H1 (cell line): ENCODE results near the gene ISG15. TPM values are rescaled to one million over a fixed set of nuclear protein-coding genes. Genes with fewer than 3 reads are reported as not detected.

ENCODE experiments used
- CTCF ChIA-PET: fragments of 300-600 bp; sonication (Branson Sonifier 250); formaldehyde crosslinking; loops from one replicate; lab custom pipeline; 2021; ENCODE audit not compliant: partially characterized antibody; lab: Charles Lee
- POLR2A ChIA-PET: fragments of 300-600 bp; sonication (Branson Sonifier 250); formaldehyde crosslinking; loops from one replicate; lab custom pipeline; 2021; ENCODE audit warnings: inconsistent platforms; ENCODE audit not compliant: partially characterized antibody; lab: Charles Lee
- DNase-seq, 2 experiments: peaks; one replicate each; pipeline versions ENCODE4 v3.0.0 to v3.0.0-alpha.2; 2010 to 2022; ENCODE audit warnings: low spot score in 2 of 2, low read depth in 1 of 2, mixed read lengths in 1 of 2
- FAIRE-seq: peaks from 2 replicates; lab custom pipeline; 2011; peaks lifted over from hg19 to GRCh38; lab: Jason Lieb, UNC
- H2AFZ ChIP-seq: 2 replicates; pipeline ENCODE4 v1.8.1; 2012; ENCODE audit warnings: low read length, inconsistent platforms
- H2AK5ac ChIP-seq: 2 replicates; pipeline ENCODE4 v1.6.1; 2013; ENCODE audit warnings: low read depth, low read length
- H2BK120ac ChIP-seq: replicated peaks from 2 replicates; pipeline ENCODE3; 2013; ENCODE audit warnings: low read depth, low read length, inconsistent platforms
- H2BK12ac ChIP-seq: 2 replicates; pipeline ENCODE4 v1.6.1; 2013; ENCODE audit warnings: low read depth, low read length
- H2BK15ac ChIP-seq: 2 replicates; pipeline ENCODE4 v1.6.1; 2013; ENCODE audit warnings: low read length
- H2BK20ac ChIP-seq: 2 replicates; pipeline ENCODE4 v1.6.1; 2013; ENCODE audit warnings: low read length
- H2BK5ac ChIP-seq: 2 replicates; pipeline ENCODE4 v1.6.1; 2013; ENCODE audit warnings: low read depth, low read length
- H3K14ac ChIP-seq: 2 replicates; pipeline ENCODE4 v1.6.1; 2013; ENCODE audit warnings: inconsistent platforms; ENCODE audit not compliant: insufficient read length
- H3K18ac ChIP-seq: 2 replicates; pipeline ENCODE4 v1.6.1; 2013; ENCODE audit warnings: low read length; ENCODE audit errors: extremely low read depth
- H3K23ac ChIP-seq: 2 replicates; pipeline ENCODE4 v1.6.1; 2013; ENCODE audit warnings: inconsistent platforms; ENCODE audit not compliant: insufficient read length
- H3K23me2 ChIP-seq: 2 replicates; pipeline ENCODE4 v1.6.1; 2013; ENCODE audit warnings: low read depth, low read length
- H3K27ac ChIP-seq: 2 replicates; pipeline ENCODE4 v1.6.1; 2011; ENCODE audit warnings: low read depth, low read length, inconsistent platforms
- H3K27me3 ChIP-seq, 4 experiments: replicated peaks in 1 of 4; 1 replicate in 1 of 4; 2 replicates in 3 of 4; pipeline versions ENCODE4 v1.6.1 to v1.8.1; 2011 to 2013; ENCODE audit warnings: low read length in 3 of 4, mild to moderate bottlenecking in 3 of 4, inconsistent platforms in 2 of 4, mixed read lengths in 2 of 4, moderate library complexity in 1 of 4; ENCODE audit not compliant: control insufficient read depth in 3 of 4, insufficient read depth in 3 of 4; ENCODE audit errors: extremely low read depth in 1 of 4
- H3K36me3 ChIP-seq, 4 experiments: 2 replicates each; pipeline versions ENCODE4 v1.6.1 to v1.8.1; 2011 to 2013; ENCODE audit warnings: mild to moderate bottlenecking in 4 of 4, low read length in 3 of 4, moderate library complexity in 2 of 4, control low read depth in 1 of 4, inconsistent platforms in 1 of 4; ENCODE audit not compliant: insufficient read depth in 4 of 4, control insufficient read depth in 2 of 4
- H3K4ac ChIP-seq: replicated peaks from 2 replicates; pipeline ENCODE3; 2013; ENCODE audit warnings: low read length, low read depth, mixed read lengths, inconsistent platforms; ENCODE audit not compliant: insufficient read length
- H3K4me1 ChIP-seq, 4 experiments: replicated peaks in 1 of 4; 1 replicate in 1 of 4; 2 replicates in 3 of 4; pipeline versions ENCODE4 v1.6.1 to v1.8.1; 2011 to 2013; ENCODE audit warnings: low read length in 3 of 4, inconsistent platforms in 2 of 4, mixed read lengths in 1 of 4; ENCODE audit not compliant: insufficient read depth in 4 of 4, control insufficient read depth in 3 of 4
- H3K4me2 ChIP-seq, 2 experiments: 2 replicates each; pipeline versions ENCODE4 v1.6.1 to v1.8.1; 2011 to 2013; ENCODE audit warnings: low read depth in 2 of 2, low read length in 2 of 2, control low read depth in 1 of 2, inconsistent platforms in 1 of 2, mild to moderate bottlenecking in 1 of 2; ENCODE audit not compliant: insufficient read depth in 1 of 2
- H3K4me3 ChIP-seq, 4 experiments: fragments of 200-600, 300-600 bp in 1 of 4; sonication (generic), shearing (Covaris generic), sonication (Bioruptor Twin) in 1 of 4; 2 replicates each; pipeline versions ENCODE4 v1.5.1 to v1.8.1; 2011 to 2016; ENCODE audit warnings: low read length in 4 of 4, low read depth in 3 of 4, control low read depth in 2 of 4, inconsistent platforms in 2 of 4, mild to moderate bottlenecking in 2 of 4, mixed read lengths in 1 of 4, moderate library complexity in 1 of 4; ENCODE audit not compliant: insufficient read depth in 2 of 4; ENCODE audit errors: extremely low read depth in 1 of 4
- H3K56ac ChIP-seq: replicated peaks from 2 replicates; pipeline ENCODE3; 2013; ENCODE audit warnings: low read depth, mild to moderate bottlenecking, mixed read lengths, low read length, inconsistent platforms; ENCODE audit not compliant: insufficient read length
- H3K79me1 ChIP-seq: 2 replicates; pipeline ENCODE4 v1.6.1; 2013; ENCODE audit warnings: low read depth, low read length, control low read depth
- H3K79me2 ChIP-seq, 2 experiments: 2 replicates each; pipeline versions ENCODE4 v1.6.1 to v1.8.1; 2012 to 2013; ENCODE audit warnings: low read length in 2 of 2, mild to moderate bottlenecking in 2 of 2, inconsistent platforms in 1 of 2; ENCODE audit not compliant: insufficient read depth in 2 of 2, control insufficient read depth in 1 of 2
- H3K9ac ChIP-seq, 4 experiments: replicated peaks in 1 of 4; 1 replicate in 1 of 4; 2 replicates in 3 of 4; pipeline versions ENCODE4 v1.6.1 to v1.8.1; 2011 to 2013; ENCODE audit warnings: low read depth in 3 of 4, low read length in 3 of 4, control low read depth in 2 of 4, mild to moderate bottlenecking in 2 of 4, moderate library complexity in 2 of 4, inconsistent platforms in 1 of 4; ENCODE audit errors: extremely low read depth in 1 of 4
- H3K9me3 ChIP-seq, 2 experiments: 2 replicates each; pipeline versions ENCODE4 v1.6.1 to v1.8.1; 2012 to 2013; ENCODE audit warnings: mild to moderate bottlenecking in 2 of 2, moderate library complexity in 2 of 2, control low read depth in 1 of 2, inconsistent platforms in 1 of 2, low read depth in 1 of 2, low read length in 1 of 2, mixed read lengths in 1 of 2; ENCODE audit not compliant: insufficient read depth in 2 of 2
- H4K20me1 ChIP-seq, 2 experiments: replicated peaks in 1 of 2; 2 replicates each; pipeline versions ENCODE3 to v1.8.1; 2011 to 2013; ENCODE audit warnings: inconsistent platforms in 2 of 2, low read length in 2 of 2, mild to moderate bottlenecking in 1 of 2; ENCODE audit not compliant: insufficient read depth in 2 of 2, control insufficient read depth in 1 of 2
- H4K5ac ChIP-seq: 2 replicates; pipeline ENCODE4 v1.6.1; 2013; ENCODE audit warnings: low read length, low read depth, mixed read lengths, inconsistent platforms; ENCODE audit not compliant: insufficient read length
- H4K8ac ChIP-seq: 2 replicates; pipeline ENCODE4 v1.8.0; 2013; ENCODE audit warnings: mild to moderate bottlenecking, moderate library complexity, low read length, inconsistent platforms; ENCODE audit not compliant: insufficient read depth; ENCODE audit errors: extremely low read depth
- H4K91ac ChIP-seq: replicated peaks from 2 replicates; pipeline ENCODE3; 2013; ENCODE audit warnings: low read length, mixed read lengths, inconsistent platforms; ENCODE audit not compliant: insufficient read length
- BACH1 ChIP-seq: IDR thresholded peaks from 2 replicates; pipeline ENCODE4 v1.6.1; 2012; ENCODE audit warnings: low read length, improper control_type of control experiment
- CBX5 ChIP-seq: fragments of 300-800, 300-1000 bp; sonication (generic); IDR thresholded peaks from 2 replicates; pipeline ENCODE4 v1.7.1; 2016; ENCODE audit warnings: antibody characterized with exemption, low read length, low read depth
- EP300 ChIP-seq, 2 experiments: IDR thresholded peaks; 1 replicate in 1 of 2; 2 replicates in 1 of 2; pipeline ENCODE4 v1.6.1; 2011 to 2012; ENCODE audit warnings: low read depth in 2 of 2, low read length in 2 of 2, mild to moderate bottlenecking in 2 of 2, borderline replicate concordance in 1 of 2, inconsistent platforms in 1 of 2, moderate library complexity in 1 of 2
- KDM1A ChIP-seq: fragments of 200-600, 300-600 bp; sonication (generic); IDR thresholded peaks from 2 replicates; pipeline ENCODE4 v1.7.1; 2016; ENCODE audit warnings: mild to moderate bottlenecking, low read length, borderline replicate concordance
- KDM4A ChIP-seq: IDR thresholded peaks from one replicate; pipeline ENCODE4 v1.7.1; 2012; ENCODE audit warnings: low read depth, mild to moderate bottlenecking, moderate library complexity, low read length, inconsistent platforms; ENCODE audit not compliant: severe bottlenecking
- PHF8 ChIP-seq: fragments of 200-600 bp; sonication (generic); conservative IDR thresholded peaks from 2 replicates; pipeline ENCODE4 v1.7.1; 2012; ENCODE audit warnings: low read depth, mild to moderate bottlenecking, inconsistent platforms, low read length, moderate library complexity
- RFX5 ChIP-seq: IDR thresholded peaks from 2 replicates; pipeline ENCODE4 v1.6.1; 2011; ENCODE audit warnings: low read depth, low read length, improper control_type of control experiment, borderline replicate concordance
- SP4 ChIP-seq: IDR thresholded peaks from 2 replicates; pipeline ENCODE4 v1.6.1; 2012; ENCODE audit warnings: low read length, inconsistent platforms
- TAF1 ChIP-seq: IDR thresholded peaks from 2 replicates; pipeline ENCODE4 v1.6.1; 2011; ENCODE audit warnings: mild to moderate bottlenecking, low read depth, low read length
- TEAD4 ChIP-seq: IDR thresholded peaks from 2 replicates; pipeline ENCODE4 v1.6.1; 2012; ENCODE audit warnings: low read depth, low read length, inconsistent platforms, mixed read lengths
- YY1 ChIP-seq: IDR thresholded peaks from 2 replicates; pipeline ENCODE4 v1.6.1; 2011; ENCODE audit warnings: low read depth, mild to moderate bottlenecking, low read length
- WGBS, 2 experiments: shearing (Covaris generic) in 1 of 2; methylation state at CpG; one replicate each; pipeline versions ENCODE4 v1.1.6 to v1.1.7; 2013 to 2015; ENCODE audit warnings: low lambda C conversion rate in 2 of 2, mixed read lengths in 2 of 2, inconsistent platforms in 1 of 2, low coverage in 1 of 2, missing lambda C conversion rate in 1 of 2; ENCODE audit not compliant: insufficient replicate concordance in 2 of 2, insufficient coverage in 1 of 2, insufficient read length in 1 of 2; ENCODE audit errors: extremely low coverage in 1 of 2, missing lambda C conversion rate in 1 of 2; 5-methylcytosine and 5-hydroxymethylcytosine counted together
- polyA plus RNA-seq, 7 experiments: library from polyadenylated mRNA; depleted of rRNA in 3 of 7; stranded (reverse) in 5 of 7; unstranded in 2 of 7; fragments of >200 nt in 5 of 7; fragments of 200-250 nt in 2 of 7; gene quantifications; 1 replicate in 5 of 7; 2 replicates in 1 of 7; 4 replicates in 1 of 7; pipeline versions ENCODE4 v1.2.1 to v1.2.3, GENCODE V29; 2011 to 2013; ENCODE audit warnings: missing spikeins in 2 of 7, mixed read lengths in 2 of 7
- total RNA-seq: library from RNA; stranded (reverse); fragmentation: NEBNext Ultra II Directional; extraction: Animal tissue kit (Norgen Biotek cat#: 25700); gene quantifications from 2 replicates; pipeline ENCODE4 v1.2.1, GENCODE V29; 2021

The ISG15 gene
- total and polyA plus RNA-seq, 2 of the 8 experiments (the other 6 are each of a cell fraction or from before 2014, with no cell fraction given): 29.3 to 121 TPM

GRCh38 chr1:1020415-1021009 lies 7.2 kb downstream of the ISG15 start:
- Histone ChIP-seq H3K4ac (peak overlapping the region; percentile 23), H3K23me2 (peaks cover 8% of the 10 kb centered on the region; the same call in 1 of the 2 replicates), H3K56ac (no peak overlapping the region), H3K27ac (no peak overlapping the region), H2AFZ (no peak overlapping the region), H3K27me3 (no peaks in the 10 kb centered on the region), H3K18ac (no peak overlapping the region; the same call in 1 of the 2 replicates), H4K91ac (no peak overlapping the region), H3K36me3 (peaks cover 0 to 14% (median 1%) of the 10 kb centered on the region in 4 experiments; a peak in 3 of 8 replicates), H3K4me2 (peak overlapping the region; percentile 70 to 79), H4K20me1 (peaks cover 6 to 7% of the 10 kb centered on the region in 2 experiments), H3K79me1 (peaks cover 10% of the 10 kb centered on the region), H2BK120ac (no peak overlapping the region), H4K8ac (no peak overlapping the region), H2AK5ac (no peak overlapping the region), H2BK5ac (no peak overlapping the region), H3K9me3 (no peaks in the 10 kb centered on the region), H3K9ac (peak overlapping the region in 2 of 4 experiments; percentile 79 to 80; a peak in 2 of 7 replicates), H3K4me1 (peaks cover 2 to 39% (median 32%) of the 10 kb centered on the region in 4 experiments), H2BK20ac (no peak overlapping the region), H3K23ac (no peak overlapping the region), H3K4me3 (peak overlapping the region; percentile 62 to 83 (median 72)), H2BK12ac (no peak overlapping the region), H3K79me2 (peaks cover 0 to 13% of the 10 kb centered on the region in 2 experiments; a peak in 1 of 4 replicates), H3K14ac (no peak overlapping the region), H2BK15ac (no peak overlapping the region), H4K5ac (peak overlapping the region; percentile 76)
- 0% methylated on average over 1 of the region's 59 CpGs; no CpG with 5 or more reads in 1 of the 2 experiments for WGBS, 2 experiments
- no peak for TF ChIP-seq EP300 (IDR thresholded peaks at IDR 0.05; ENCODE audit: borderline replicate concordance in 1 of 2, low read depth in 2 of 2, low read length in 2 of 2)
- TF ChIP-seq PHF8: 0 out of 2 replicates have a peak, but pooled peaks have one; percentile 2
- peak; percentile 16; the same call in 1 of the 2 replicates for TF ChIP-seq KDM1A
- 0 out of 2 replicates have a peak, but pooled peaks have one; percentile 6 for TF ChIP-seq TAF1
- no peak for TF ChIP-seq RFX5
- TF ChIP-seq CBX5: no peak
- no peak for TF ChIP-seq TEAD4
- TF ChIP-seq BACH1: no peak
- TF ChIP-seq KDM4A: peak; percentile 13
- TF ChIP-seq SP4: no peak
- no peak for TF ChIP-seq YY1
- ChIA-PET CTCF (interaction anchor here (2.1 kb wide), 1 partner anchor 19 kb away, joined by 7 read pairs; no protein-coding TSS in a partner anchor), POLR2A (interaction anchor here (14.9 kb wide), 1 partner anchor 16 kb away, joined by 245 read pairs; no protein-coding TSS in a partner anchor)
- FAIRE-seq: no peak
- no peak for DNase-seq
